ENCODE measurements around the gene AIM2.

GRCh38 chr1:159089184-159089791, 12.7 kb upstream of the AIM2 start:
- TF ChIP-seq TAF1 (IDR thresholded peaks at IDR 0.05; ENCODE audit: borderline replicate concordance, low read depth, low read length) (no peak), ZBTB33 (IDR thresholded peaks at IDR 0.05; ENCODE audit: borderline replicate concordance, low read depth) (no peak), CTCF (IDR thresholded peaks at IDR 0.05) (peak; percentile 65), RFX5 (IDR thresholded peaks at IDR 0.05; ENCODE audit: low read length) (no peak), EP300 (IDR thresholded peaks at IDR 0.05; ENCODE audit: borderline replicate concordance in 1 of 2, low read depth in 1 of 2, low read length in 1 of 2) (no peak), EZH2phosphoT487 (IDR thresholded peaks at IDR 0.05; ENCODE audit: borderline replicate concordance, low read depth) (no peak), IRF3 (IDR thresholded peaks at IDR 0.05; ENCODE audit: low read depth, low read length) (no peak), YY1 (IDR thresholded peaks at IDR 0.05; ENCODE audit: low read depth) (no peak), MAX (IDR thresholded peaks at IDR 0.05; ENCODE audit: low read depth) (no peak), SMC3 (IDR thresholded peaks at IDR 0.05; ENCODE audit: low read depth, low read length) (no peak), JUND (IDR thresholded peaks at IDR 0.05) (no peak), RCOR1 (IDR thresholded peaks at IDR 0.05; ENCODE audit: low read length) (no peak)

Measured in SK-N-SH (cell line).